Measurements from ENCODE around the gene CHI3L1.
"Not testable (repeated sequence)": the region's sequence is repeated elsewhere in the genome, so short reads cannot be mapped to it uniquely, and the experiment has no call there.

The CHI3L1 gene

GRCh38 chr1:203186446-203187303 is at the start of gene CHI3L1:
Gene CHI3L1 (minus strand): TSS chr1:203186704. CDS start chr1:203186623, 81 bp downstream.
- DNase-seq (ENCODE audit: low spot score) (no peak), FAIRE-seq (no peak)

- FAIRE-seq; DNase-seq (ENCODE audit: low spot score): not testable (repeated sequence)
These were observed 48.4 kb upstream of the CHI3L1 start for GRCh38 chr1:203234901-203235300.

GRCh38 chr1:203229471-203230135 is 43.1 kb upstream of the CHI3L1 start, which contains the start of gene CHIT1:
Gene CHIT1 (minus strand): TSS chr1:203229673. CDS start chr1:203229636, 37 bp downstream.
- no peak for FAIRE-seq
- no peak for DNase-seq (ENCODE audit: low spot score)

- FAIRE-seq (no peak), DNase-seq (ENCODE audit: low spot score) (no peak)
These were observed 42.2 kb upstream of the CHI3L1 start for GRCh38 chr1:203228670-203229069.

GRCh38 chr1:203227371-203228083 is 41.0 kb upstream of the CHI3L1 start:
- FAIRE-seq (no peak), DNase-seq (ENCODE audit: low spot score) (no peak)

GRCh38 chr1:203225071-203225470 is 38.6 kb upstream of the CHI3L1 start:
- FAIRE-seq (no peak), DNase-seq (ENCODE audit: low spot score) (no peak)

GRCh38 chr1:203223012-203223775 is 36.7 kb upstream of the CHI3L1 start:
- no peak for FAIRE-seq

GRCh38 chr1:203219934-203220333 is 33.4 kb upstream of the CHI3L1 start:
- DNase-seq (ENCODE audit: low spot score) = no peak

More at GRCh38 chr1:203223012-203223775, 36.7 kb upstream of the CHI3L1 start:
- DNase-seq (ENCODE audit: low spot score) = no peak

GRCh38 chr1:203219171-203219570 is 32.7 kb upstream of the CHI3L1 start:
- no peak for FAIRE-seq
- no peak for DNase-seq (ENCODE audit: low spot score)

More at GRCh38 chr1:203219934-203220333, 33.4 kb upstream of the CHI3L1 start:
- FAIRE-seq = no peak

GRCh38 chr1:203217668-203218067 is 31.2 kb upstream of the CHI3L1 start:
- no peak for FAIRE-seq
- no peak for DNase-seq (ENCODE audit: low spot score)

GRCh38 chr1:203217139-203217655 is 30.7 kb upstream of the CHI3L1 start:
- DNase-seq (ENCODE audit: low spot score) = no peak
- no peak for FAIRE-seq

GRCh38 chr1:203216274-203217138 is 30.0 kb upstream of the CHI3L1 start:
- DNase-seq (ENCODE audit: low spot score) (peak; percentile 52), FAIRE-seq (no peak)

- FAIRE-seq (no peak), DNase-seq (ENCODE audit: low spot score) (no peak)
These were observed 29.1 kb upstream of the CHI3L1 start for GRCh38 chr1:203215573-203215972.

GRCh38 chr1:203214871-203215270 is 28.4 kb upstream of the CHI3L1 start:
- DNase-seq (ENCODE audit: low spot score) (no peak), FAIRE-seq (no peak)

- no peak for FAIRE-seq
- DNase-seq (ENCODE audit: low spot score) = no peak
These were observed 26.6 kb upstream of the CHI3L1 start for GRCh38 chr1:203213126-203213525.

GRCh38 chr1:203211812-203212211 is 25.3 kb upstream of the CHI3L1 start:
- FAIRE-seq (no peak), DNase-seq (ENCODE audit: low spot score) (no peak)

GRCh38 chr1:203210988-203211387 is 24.5 kb upstream of the CHI3L1 start:
- DNase-seq (ENCODE audit: low spot score) (no peak), FAIRE-seq (no peak)

- FAIRE-seq (no peak), DNase-seq (ENCODE audit: low spot score) (no peak)
These were observed 23.8 kb upstream of the CHI3L1 start for GRCh38 chr1:203210350-203210749.

GRCh38 chr1:203208181-203208580 is 21.7 kb upstream of the CHI3L1 start:
- no peak for DNase-seq (ENCODE audit: low spot score)
- no peak for FAIRE-seq

- no peak for FAIRE-seq
- no peak for DNase-seq (ENCODE audit: low spot score)
These were observed 21.2 kb upstream of the CHI3L1 start for GRCh38 chr1:203207751-203208150.
